Measurements from ENCODE around the gene RTP1.

The RTP1 gene

DNA sequence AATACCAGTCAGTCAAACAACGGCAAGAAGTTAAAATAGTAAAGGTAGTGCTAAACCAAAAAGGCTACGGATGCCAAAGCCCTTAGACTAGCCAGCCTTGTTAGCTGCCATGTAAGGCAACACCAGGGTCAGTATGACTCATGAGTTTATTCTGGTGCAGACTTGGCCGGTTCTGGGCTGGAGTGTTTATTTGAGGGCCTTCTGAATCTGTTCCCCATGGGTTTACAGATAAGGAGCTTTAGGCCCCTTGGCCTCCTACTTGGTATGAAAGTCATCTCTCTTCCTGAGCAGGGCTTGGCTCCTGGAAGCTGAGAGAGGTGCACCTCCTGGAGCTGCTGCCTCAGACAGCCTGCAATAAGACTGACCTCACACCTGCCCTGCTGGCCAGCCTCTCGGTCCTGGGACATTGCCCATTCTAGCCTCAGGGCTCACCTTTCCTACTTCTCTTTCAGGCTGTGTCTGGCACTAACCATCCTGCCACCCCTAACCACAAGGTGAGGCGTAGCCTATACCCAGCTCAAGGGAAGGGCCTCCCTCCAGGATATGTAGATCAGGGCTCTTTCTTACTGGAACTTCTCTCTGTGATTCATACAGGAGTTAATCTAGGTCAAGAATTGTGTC, 10.4 kb upstream of the RTP1 start:
- no peaks in the 10 kb centered on the region for H3K36me3 ChIP-seq (ENCODE audit: control insufficient read depth, insufficient read depth, low read length)
- no peaks in the 10 kb centered on the region; the same call in 1 of the 2 replicates for H3K27me3 ChIP-seq (replicated peaks; ENCODE audit: control insufficient read depth, insufficient read depth, low read length)
- H3K4me3 ChIP-seq (replicated peaks; ENCODE audit: low read depth, low read length), result no peak overlapping the region
- DNase-seq (ENCODE audit: extremely low read depth, insufficient read length), result no peak
- TF ChIP-seq, protein P1, sequence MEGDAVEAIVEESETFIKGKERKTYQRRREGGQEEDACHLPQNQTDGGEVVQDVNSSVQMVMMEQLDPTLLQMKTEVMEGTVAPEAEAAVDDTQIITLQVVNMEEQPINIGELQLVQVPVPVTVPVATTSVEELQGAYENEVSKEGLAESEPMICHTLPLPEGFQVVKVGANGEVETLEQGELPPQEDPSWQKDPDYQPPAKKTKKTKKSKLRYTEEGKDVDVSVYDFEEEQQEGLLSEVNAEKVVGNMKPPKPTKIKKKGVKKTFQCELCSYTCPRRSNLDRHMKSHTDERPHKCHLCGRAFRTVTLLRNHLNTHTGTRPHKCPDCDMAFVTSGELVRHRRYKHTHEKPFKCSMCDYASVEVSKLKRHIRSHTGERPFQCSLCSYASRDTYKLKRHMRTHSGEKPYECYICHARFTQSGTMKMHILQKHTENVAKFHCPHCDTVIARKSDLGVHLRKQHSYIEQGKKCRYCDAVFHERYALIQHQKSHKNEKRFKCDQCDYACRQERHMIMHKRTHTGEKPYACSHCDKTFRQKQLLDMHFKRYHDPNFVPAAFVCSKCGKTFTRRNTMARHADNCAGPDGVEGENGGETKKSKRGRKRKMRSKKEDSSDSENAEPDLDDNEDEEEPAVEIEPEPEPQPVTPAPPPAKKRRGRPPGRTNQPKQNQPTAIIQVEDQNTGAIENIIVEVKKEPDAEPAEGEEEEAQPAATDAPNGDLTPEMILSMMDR (IDR thresholded peaks at IDR 0.05; ENCODE audit: insufficient read depth, low read length, poor library complexity, severe bottlenecking), result no peak

DNA sequence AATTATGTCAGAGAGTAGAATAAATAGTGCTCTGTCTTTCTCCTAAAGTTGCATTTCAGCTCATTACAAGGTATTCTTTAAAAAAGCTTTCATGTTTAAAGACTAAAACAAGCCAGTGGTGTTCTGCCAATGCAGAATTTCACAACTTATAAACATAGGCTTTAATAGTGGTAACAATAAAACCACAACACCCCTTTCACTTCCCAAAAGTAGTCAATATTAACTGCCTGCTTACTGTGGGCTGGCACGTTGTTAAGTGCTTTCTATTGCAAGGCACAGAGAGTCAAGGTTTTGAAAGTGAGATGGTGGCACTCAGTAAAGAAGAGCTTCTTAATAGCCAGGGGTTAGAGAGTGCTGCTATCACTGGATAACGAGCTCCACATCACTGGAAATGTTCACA, 8.4 kb upstream of the RTP1 start:
- no peak for DNase-seq (ENCODE audit: extremely low read depth, insufficient read length)
- TF ChIP-seq, protein P1 (IDR thresholded peaks at IDR 0.05; ENCODE audit: insufficient read depth, low read length, poor library complexity, severe bottlenecking), result no peak
- Histone ChIP-seq H3K36me3 (ENCODE audit: control insufficient read depth, insufficient read depth, low read length) (no peaks in the 10 kb centered on the region), H3K4me3 (replicated peaks; ENCODE audit: low read depth, low read length) (no peak overlapping the region), H3K27me3 (replicated peaks; ENCODE audit: control insufficient read depth, insufficient read depth, low read length) (no peaks in the 10 kb centered on the region; the same call in 1 of the 2 replicates)

DNA sequence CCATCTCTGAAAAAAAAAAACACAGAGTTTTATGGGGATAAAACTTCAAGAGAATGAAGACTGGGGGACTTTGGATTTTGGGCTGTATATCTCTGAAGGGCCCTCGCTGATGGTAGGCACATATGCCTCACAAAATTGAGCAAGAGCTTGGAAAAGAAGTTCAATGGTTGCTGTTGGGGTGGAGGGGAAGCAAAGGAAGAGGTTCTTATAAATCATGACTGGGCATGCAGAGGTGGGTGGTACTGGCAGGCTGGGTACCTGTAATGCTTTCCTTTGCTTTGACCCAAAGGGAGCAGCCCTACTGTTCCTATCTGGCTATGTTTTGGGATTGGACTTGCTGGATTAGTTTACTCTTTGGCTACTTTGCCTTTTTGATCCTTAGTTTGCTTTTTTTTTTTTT, 6.0 kb upstream of the RTP1 start:
- Histone ChIP-seq H3K4me3 (replicated peaks; ENCODE audit: low read depth, low read length) (no peak overlapping the region), H3K27me3 (replicated peaks; ENCODE audit: control insufficient read depth, insufficient read depth, low read length) (no peaks in the 10 kb centered on the region; the same call in none of the 2 replicates), H3K36me3 (ENCODE audit: control insufficient read depth, insufficient read depth, low read length) (no peaks in the 10 kb centered on the region)
- no peak for DNase-seq (ENCODE audit: extremely low read depth, insufficient read length)
- TF ChIP-seq, protein P1 (IDR thresholded peaks at IDR 0.05; ENCODE audit: insufficient read depth, low read length, poor library complexity, severe bottlenecking), result no peak

DNA sequence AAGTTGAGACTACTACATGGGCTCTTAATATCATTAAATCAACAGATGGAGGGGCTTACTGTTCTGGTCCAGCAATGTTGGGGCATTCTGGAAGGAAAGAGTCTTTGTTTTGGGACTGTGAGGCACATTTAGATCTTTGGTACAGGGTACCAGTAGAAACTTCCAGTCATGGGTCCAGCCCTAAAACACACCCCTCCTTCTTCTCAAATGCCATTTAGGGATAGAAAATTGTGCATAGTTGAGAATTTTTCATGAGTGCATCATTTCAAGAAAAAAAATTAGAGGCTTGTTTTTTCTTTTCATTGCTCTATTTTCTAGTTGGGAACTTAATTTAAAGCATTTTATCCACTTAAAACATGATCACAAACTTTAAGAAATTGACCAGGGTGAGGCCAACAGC, 4.1 kb upstream of the RTP1 start:
- H3K36me3 ChIP-seq (ENCODE audit: control insufficient read depth, insufficient read depth, low read length), result no peaks in the 10 kb centered on the region
- no peak overlapping the region for H3K4me3 ChIP-seq (replicated peaks; ENCODE audit: low read depth, low read length)
- no peak for DNase-seq (ENCODE audit: extremely low read depth, insufficient read length)
- H3K27me3 ChIP-seq (replicated peaks; ENCODE audit: control insufficient read depth, insufficient read depth, low read length), result no peaks in the 10 kb centered on the region; the same call in none of the 2 replicates
- TF ChIP-seq, protein P1 (IDR thresholded peaks at IDR 0.05; ENCODE audit: insufficient read depth, low read length, poor library complexity, severe bottlenecking), result no peak

DNA sequence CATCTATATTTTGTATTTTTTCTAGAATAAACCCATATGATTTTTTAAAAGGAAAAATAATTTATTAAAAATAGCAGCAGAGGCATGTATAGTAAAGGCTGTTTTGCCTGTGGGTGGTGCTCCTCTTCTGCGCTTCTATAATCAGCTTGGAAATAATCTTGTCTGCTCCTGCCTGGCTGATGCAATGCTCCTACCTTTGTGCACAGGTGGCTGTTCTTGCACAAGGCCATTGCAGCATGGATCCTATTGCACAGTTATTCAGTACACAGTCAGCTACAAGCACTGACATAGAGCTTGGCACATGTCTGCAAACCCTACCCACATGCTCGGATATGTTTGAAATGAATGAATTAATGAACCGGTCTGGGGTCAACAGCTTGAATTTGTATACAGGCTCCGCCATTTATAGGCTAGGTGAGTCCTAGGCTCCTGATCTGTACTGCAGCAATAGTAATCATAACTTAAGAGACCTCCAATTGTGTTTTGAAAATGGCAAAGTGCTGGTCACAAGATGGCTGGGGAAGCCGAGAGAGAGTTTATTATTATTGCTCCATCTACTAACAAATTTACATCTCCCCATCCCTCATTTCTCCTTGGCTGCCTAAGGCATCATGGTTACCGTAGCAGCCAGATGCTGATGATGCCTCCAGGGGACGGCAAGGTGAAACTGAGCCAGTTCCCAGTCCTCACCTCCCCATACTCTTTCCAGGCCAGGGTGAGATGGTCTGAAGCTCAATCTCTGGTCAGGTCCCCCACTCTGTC, 532 bp upstream of the RTP1 start:
- no peaks in the 10 kb centered on the region for H3K36me3 ChIP-seq (ENCODE audit: control insufficient read depth, insufficient read depth, low read length)
- H3K27me3 ChIP-seq (replicated peaks; ENCODE audit: control insufficient read depth, insufficient read depth, low read length), result no peaks in the 10 kb centered on the region; the same call in 1 of the 2 replicates
- no peak for DNase-seq (ENCODE audit: extremely low read depth, insufficient read length)
- no peak overlapping the region for H3K4me3 ChIP-seq (replicated peaks; ENCODE audit: low read depth, low read length)
- TF ChIP-seq, protein P1 (IDR thresholded peaks at IDR 0.05; ENCODE audit: insufficient read depth, low read length, poor library complexity, severe bottlenecking), result no peak

Measured in GM06990 (cell line).